GM21360 (cell line): ENCODE measurements around the gene FAM219A.
"Not testable (repeated sequence)": the region's sequence is repeated elsewhere in the genome, so short reads cannot be mapped to it uniquely, and the experiment has no call there.

Source experiments
- ATAC-seq: cut with Tn5 transposase; IDR thresholded peaks from one replicate; pipeline ENCODE4 v1.9.1; 2021; ENCODE audit warnings: mild to moderate bottlenecking, moderate library complexity; ENCODE audit not compliant: unreplicated experiment

FAM219A gene

DNA sequence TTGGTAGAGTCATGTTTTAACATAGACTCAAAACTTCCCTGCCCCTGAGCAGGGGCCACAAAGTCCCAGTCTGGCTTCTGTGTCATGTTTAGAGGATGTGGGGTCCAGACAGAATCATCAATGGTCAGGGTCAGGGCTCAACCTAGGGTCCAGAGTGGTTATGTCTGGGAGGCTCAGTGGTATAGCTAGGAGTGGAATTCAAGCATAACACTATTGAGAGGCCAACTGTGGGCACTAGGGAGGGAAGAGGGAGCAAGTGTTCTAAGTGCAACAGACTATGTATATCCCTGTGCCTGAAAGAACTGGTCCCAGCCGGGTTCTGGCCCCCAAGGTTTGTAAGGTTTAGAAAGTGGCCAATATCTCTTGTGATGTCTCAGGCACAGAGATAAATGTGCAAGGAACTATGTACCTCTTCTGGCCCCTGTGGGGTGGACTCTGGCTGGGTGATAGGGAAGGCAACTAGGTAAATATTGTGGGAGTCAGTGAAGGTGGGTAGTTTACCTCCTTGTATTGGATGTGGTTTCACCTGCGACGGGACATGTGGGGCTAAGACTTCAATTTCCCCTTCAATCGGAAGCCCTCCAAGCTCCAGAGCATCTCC is 95.7 kb downstream of the FAM219A start:
- no peak for ATAC-seq

DNA sequence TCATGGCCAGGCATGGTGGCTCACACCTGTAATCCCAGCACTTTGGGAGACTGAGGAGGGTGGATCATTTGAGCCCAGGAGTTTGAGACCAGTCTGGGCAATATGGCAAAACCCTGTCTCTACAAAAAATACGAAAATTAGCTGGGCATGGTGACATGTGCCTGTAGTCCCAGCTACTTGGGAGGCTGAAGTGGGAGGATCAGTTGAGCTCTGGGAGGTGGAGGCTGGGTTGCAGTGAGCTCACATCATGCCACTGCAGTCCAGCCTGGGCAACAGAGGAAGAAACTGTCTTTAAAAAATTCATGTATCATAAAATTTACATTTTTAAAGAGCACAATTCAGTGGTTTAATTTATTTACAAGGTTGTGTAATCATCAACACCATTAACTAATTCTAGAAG is 105.4 kb downstream of the FAM219A start:
- ATAC-seq, result not testable (repeated sequence)

DNA sequence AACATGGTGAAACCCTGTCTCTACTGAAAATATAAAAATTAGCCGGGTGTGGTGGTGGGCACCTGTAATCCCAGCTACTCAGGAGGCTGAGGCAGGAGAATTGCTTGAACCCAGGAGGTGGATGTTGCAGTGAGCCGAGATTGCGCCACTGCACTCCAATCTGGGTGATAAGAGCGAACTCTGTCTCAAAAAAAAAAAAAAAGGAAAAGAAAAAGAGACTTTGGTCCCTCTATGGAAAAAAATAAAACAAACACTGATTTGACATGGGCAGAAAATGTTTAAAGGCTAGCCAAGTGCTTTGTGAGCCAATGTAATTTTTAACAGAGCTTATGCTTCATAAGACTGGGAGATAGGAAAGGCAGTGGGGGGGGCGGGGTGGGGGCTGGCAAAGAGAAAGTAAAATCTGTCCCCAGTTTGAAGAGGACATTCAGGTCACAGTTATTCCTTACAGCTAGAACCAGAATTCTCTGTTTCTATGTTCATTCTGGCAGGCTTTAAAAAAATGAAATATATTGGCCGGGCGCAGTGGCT is 106.2 kb downstream of the FAM219A start:
- not testable (repeated sequence) for ATAC-seq

DNA sequence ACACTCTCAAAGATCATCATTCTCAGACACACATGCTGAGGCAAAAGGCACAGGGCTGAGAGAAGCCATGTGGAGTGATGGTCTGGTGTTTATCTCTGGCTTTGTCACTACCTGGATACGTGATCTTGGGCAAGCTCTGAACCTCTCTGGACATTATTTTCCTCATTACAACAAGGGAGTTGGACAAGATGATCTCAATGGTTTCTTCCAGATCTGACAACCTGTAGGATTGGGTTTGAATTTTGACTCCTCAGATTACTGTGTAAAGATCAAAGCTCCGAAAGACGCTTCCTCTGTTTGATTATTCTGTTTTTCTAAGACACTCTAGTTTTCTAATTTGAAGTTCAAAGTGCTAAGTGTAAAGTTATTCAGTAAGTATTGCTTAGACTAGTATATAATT is 109.0 kb downstream of the FAM219A start:
- no peak for ATAC-seq
